Neural progenitor cell (in vitro differentiated cells): Measurements from ENCODE around the gene DRAXIN. TPM values are rescaled to one million over a fixed set of nuclear protein-coding genes. Genes with fewer than 3 reads are reported as not detected.

ENCODE experiments used
- DNase-seq: peaks from one replicate; pipeline ENCODE4 v3.0.0-alpha.2; 2016; ENCODE audit warnings: low spot score
- H2AFZ ChIP-seq: fragments of 200-600 bp; sonication (generic); replicated peaks from 2 replicates; pipeline ENCODE4 v1.6.1; 2016; ENCODE audit warnings: antibody characterized with exemption
- H3F3A ChIP-seq: fragments of 200-600 bp; sonication (generic); 2 replicates; pipeline ENCODE4 v1.6.1; 2016; ENCODE audit warnings: antibody characterized with exemption, low read depth
- H3K27ac ChIP-seq: fragments of 200-600 bp; sonication (generic); 2 replicates; pipeline ENCODE4 v1.5.1; 2016; ENCODE audit warnings: mild to moderate bottlenecking
- H3K27me3 ChIP-seq: fragments of 200-600 bp; sonication (generic); 2 replicates; pipeline ENCODE4 v1.6.1; 2016; ENCODE audit warnings: mild to moderate bottlenecking, moderate library complexity
- H3K36me3 ChIP-seq: fragments of 200-600 bp; sonication (generic); 2 replicates; pipeline ENCODE4 v1.5.1; 2016
- H3K4me1 ChIP-seq: fragments of 200-600 bp; sonication (generic); 2 replicates; pipeline ENCODE4 v1.6.1; 2016; ENCODE audit warnings: mixed run types
- H3K4me2 ChIP-seq: fragments of 200-600 bp; sonication (generic); 2 replicates; pipeline ENCODE4 v1.6.1; 2016
- H3K4me3 ChIP-seq: fragments of 200-600 bp; sonication (generic); 2 replicates; pipeline ENCODE4 v1.5.1; 2016
- H3K79me2 ChIP-seq: fragments of 200-600 bp; sonication (generic); 2 replicates; pipeline ENCODE4 v1.6.1; 2016; ENCODE audit warnings: low read depth
- H3K9ac ChIP-seq: fragments of 200-600 bp; sonication (generic); 2 replicates; pipeline ENCODE4 v1.6.1; 2016
- H3K9me3 ChIP-seq: fragments of 200-600 bp; sonication (generic); 2 replicates; pipeline ENCODE4 v1.5.1; 2016; ENCODE audit warnings: low read depth
- H4K20me1 ChIP-seq: fragments of 200-600 bp; sonication (generic); 2 replicates; pipeline ENCODE4 v1.6.1; 2016; ENCODE audit warnings: low read depth
- H3K27ac Mint-ChIP-seq: 3 replicates; pipeline ENCODE4 v1.8.0; 2021; ENCODE audit warnings: mixed read lengths
- H3K27me3 Mint-ChIP-seq: 2 replicates; pipeline ENCODE4 v1.8.0; 2022; ENCODE audit warnings: low read depth, mild to moderate bottlenecking, inconsistent platforms, moderate library complexity, mixed read lengths; ENCODE audit not compliant: insufficient read depth
- H3K36me3 Mint-ChIP-seq: 3 replicates; pipeline ENCODE4 v1.8.0; 2021; ENCODE audit warnings: mixed read lengths
- H3K4me1 Mint-ChIP-seq: 3 replicates; pipeline ENCODE4 v1.8.0; 2021; ENCODE audit warnings: mixed read lengths
- H3K4me3 Mint-ChIP-seq: 3 replicates; pipeline ENCODE4 v1.8.0; 2021; ENCODE audit warnings: mild to moderate bottlenecking, moderate library complexity, mixed read lengths
- H3K9me3 Mint-ChIP-seq: 3 replicates; pipeline ENCODE4 v1.8.0; 2020; ENCODE audit warnings: mixed read lengths
- CTCF ChIP-seq: fragments of 200-600 bp; sonication (generic); IDR thresholded peaks from 2 replicates; pipeline ENCODE4 v1.5.1; 2017; ENCODE audit warnings: antibody characterized with exemption, mild to moderate bottlenecking
- EZH2 ChIP-seq: fragments of 200-600 bp; sonication (generic); IDR thresholded peaks from 2 replicates; pipeline ENCODE4 v1.6.1; 2017; ENCODE audit warnings: antibody characterized with exemption, mild to moderate bottlenecking, moderate library complexity
- EZH2phosphoT487 ChIP-seq: fragments of 200-600 bp; sonication (generic); IDR thresholded peaks from 2 replicates; pipeline ENCODE4 v1.6.1; 2017; ENCODE audit warnings: antibody characterized with exemption
- total RNA-seq: library from RNA; depleted of rRNA; stranded (reverse); fragments of >200 nt; gene quantifications from 2 replicates; pipeline ENCODE4 v1.2.3, GENCODE V29; 2015; ENCODE audit warnings: low replicate concordance

The DRAXIN gene
- total RNA-seq, 1 donor from 2014 or later = 27.1 TPM

GRCh38 chr1:11771481-11772043, 80.1 kb downstream of the DRAXIN start:
- Histone ChIP-seq H3K27ac (no peak overlapping the region), H3K79me2 (no peaks in the 10 kb centered on the region), H4K20me1 (no peaks in the 10 kb centered on the region), H3F3A (no peaks in the 10 kb centered on the region), H3K9ac (no peak overlapping the region), H3K27me3 (no peaks in the 10 kb centered on the region), H2AFZ (no peak overlapping the region), H3K4me1 (peaks cover 2% of the 10 kb centered on the region), H3K4me3 (no peak overlapping the region), H3K36me3 (no peaks in the 10 kb centered on the region), H3K4me2 (no peak overlapping the region), H3K9me3 (no peaks in the 10 kb centered on the region)
- Mint-ChIP-seq H3K27me3 (peaks cover 3% of the 10 kb centered on the region), H3K36me3 (no peaks in the 10 kb centered on the region), H3K9me3 (no peaks in the 10 kb centered on the region), H3K4me1 (no peaks in the 10 kb centered on the region), H3K27ac (no peak overlapping the region), H3K4me3 (no peak overlapping the region)
- no peak for DNase-seq
- TF ChIP-seq EZH2phosphoT487 = no peak
- no peak for TF ChIP-seq EZH2

GRCh38 chr1:11772458-11772857, 80.9 kb downstream of the DRAXIN start:
- Mint-ChIP-seq H3K36me3 (no peaks in the 10 kb centered on the region), H3K4me3 (no peak overlapping the region), H3K27ac (no peak overlapping the region), H3K9me3 (no peaks in the 10 kb centered on the region), H3K27me3 (peaks cover 3% of the 10 kb centered on the region), H3K4me1 (no peaks in the 10 kb centered on the region)
- no peak overlapping the region for H3K4me2 ChIP-seq
- H3K36me3 ChIP-seq = no peaks in the 10 kb centered on the region
- no peaks in the 10 kb centered on the region for H4K20me1 ChIP-seq
- H3K9ac ChIP-seq = no peak overlapping the region
- no peaks in the 10 kb centered on the region for H3K4me1 ChIP-seq
- H3K27me3 ChIP-seq = no peaks in the 10 kb centered on the region
- no peak overlapping the region for H3K4me3 ChIP-seq
- no peak overlapping the region for H2AFZ ChIP-seq
- no peaks in the 10 kb centered on the region for H3K9me3 ChIP-seq
- no peak overlapping the region for H3K27ac ChIP-seq
- no peaks in the 10 kb centered on the region for H3F3A ChIP-seq
- TF ChIP-seq EZH2phosphoT487 (no peak), EZH2 (no peak), CTCF (no peak)
- DNase-seq = no peak
- no peaks in the 10 kb centered on the region for H3K79me2 ChIP-seq

GRCh38 chr1:11774753-11775152, 83.2 kb downstream of the DRAXIN start:
- Histone ChIP-seq H2AFZ (no peak overlapping the region), H3K4me2 (no peak overlapping the region), H3K4me3 (no peak overlapping the region), H3K27me3 (no peaks in the 10 kb centered on the region), H3K9ac (no peak overlapping the region), H3F3A (no peaks in the 10 kb centered on the region), H3K27ac (no peak overlapping the region), H3K79me2 (no peaks in the 10 kb centered on the region), H4K20me1 (no peaks in the 10 kb centered on the region), H3K36me3 (no peaks in the 10 kb centered on the region), H3K4me1 (no peaks in the 10 kb centered on the region), H3K9me3 (no peaks in the 10 kb centered on the region)
- no peaks in the 10 kb centered on the region for H3K36me3 Mint-ChIP-seq
- no peak overlapping the region for H3K4me3 Mint-ChIP-seq
- TF ChIP-seq EZH2 = no peak
- TF ChIP-seq CTCF = no peak
- no peak for TF ChIP-seq EZH2phosphoT487
- DNase-seq = no peak
- peaks cover 3% of the 10 kb centered on the region for H3K27me3 Mint-ChIP-seq
- no peaks in the 10 kb centered on the region for H3K4me1 Mint-ChIP-seq
- no peaks in the 10 kb centered on the region for H3K9me3 Mint-ChIP-seq
- no peak overlapping the region for H3K27ac Mint-ChIP-seq

Other genes starting within 250 kb of the DRAXIN start
- 2.0 and 3.4 TPM in 2 replicates for gene DISP3, start 212.6 kb upstream of the DRAXIN start, total RNA-seq
- gene FBXO2, start 37.3 kb upstream of the DRAXIN start, total RNA-seq = 0.56 and 7.3 TPM in 2 replicates
- 5.3 and 18.2 TPM in 2 replicates for gene FBXO44, start 36.8 kb upstream of the DRAXIN start, total RNA-seq
- gene FBXO6, start 27.5 kb upstream of the DRAXIN start, total RNA-seq = 1.2 and 1.7 TPM in 2 replicates
- 108 and 164 TPM in 2 replicates for gene MAD2L2, start 10.6 kb upstream of the DRAXIN start, total RNA-seq
- gene AGTRAP, start 44.4 kb downstream of the DRAXIN start, total RNA-seq = 12.4 and 67.7 TPM in 2 replicates
- 0.22 TPM in 1 of 2 replicates, not detected in the other for gene C1orf167, start 70.5 kb downstream of the DRAXIN start, total RNA-seq
- gene MTHFR, start 114.3 kb downstream of the DRAXIN start, total RNA-seq = 7.0 and 14.3 TPM in 2 replicates
- 10.3 and 15.6 TPM in 2 replicates for gene CLCN6, start 114.5 kb downstream of the DRAXIN start, total RNA-seq
- gene NPPA, start 156.1 kb downstream of the DRAXIN start, total RNA-seq = not detected in 2 replicates
- not detected in 2 replicates for gene NPPB, start 167.2 kb downstream of the DRAXIN start, total RNA-seq
- 17.3 and 51.9 TPM in 2 replicates for gene KIAA2013, start 234.7 kb downstream of the DRAXIN start, total RNA-seq
- 27.2 and 73.5 TPM in 2 replicates for gene PLOD1, start 243.0 kb downstream of the DRAXIN start, total RNA-seq